Activated CD4-positive, alpha-beta T cell treated with anti-CD3 and anti-CD28 coated beads for 4 hours (primary cell): Measurements from ENCODE around the gene PARD6G.

Experiments
- DNase-seq, 2 donors: peaks; one replicate each; pipeline ENCODE4 v3.0.0-alpha.2; 2020

The PARD6G gene, protein sequence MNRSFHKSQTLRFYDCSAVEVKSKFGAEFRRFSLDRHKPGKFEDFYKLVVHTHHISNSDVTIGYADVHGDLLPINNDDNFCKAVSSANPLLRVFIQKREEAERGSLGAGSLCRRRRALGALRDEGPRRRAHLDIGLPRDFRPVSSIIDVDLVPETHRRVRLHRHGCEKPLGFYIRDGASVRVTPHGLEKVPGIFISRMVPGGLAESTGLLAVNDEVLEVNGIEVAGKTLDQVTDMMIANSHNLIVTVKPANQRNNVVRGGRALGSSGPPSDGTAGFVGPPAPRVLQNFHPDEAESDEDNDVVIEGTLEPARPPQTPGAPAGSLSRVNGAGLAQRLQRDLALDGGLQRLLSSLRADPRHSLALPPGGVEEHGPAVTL

DNA sequence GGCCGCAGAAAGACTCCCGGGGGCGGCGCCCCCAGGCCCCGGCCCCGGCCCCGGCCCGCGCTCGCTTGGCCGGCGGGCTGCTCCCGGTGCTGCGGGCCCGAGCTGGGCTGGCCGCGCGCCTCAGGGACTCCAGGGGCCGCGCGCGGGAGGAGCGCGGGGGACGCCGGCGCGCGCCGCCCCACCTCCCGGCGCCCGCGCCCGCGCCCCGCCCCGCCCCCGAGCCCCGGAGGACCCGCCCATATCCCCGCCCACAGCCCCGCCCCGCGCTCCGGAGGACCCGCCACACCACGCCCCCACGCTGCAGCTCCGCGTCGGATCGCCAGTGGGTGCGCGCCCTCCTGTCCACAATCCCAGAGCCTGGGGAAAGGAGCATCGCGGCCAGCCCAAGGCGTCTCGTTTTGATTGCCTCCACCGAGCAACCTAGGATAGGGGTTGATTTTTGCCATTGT is at the start of gene PARD6G:
Gene PARD6G, minus strand, starts transcription at position 122 of the 449 bp plus-strand sequence. CDS start 166 bp downstream, outside the sequence.
- DNase-seq: peak; percentile 45 to 62

DNA sequence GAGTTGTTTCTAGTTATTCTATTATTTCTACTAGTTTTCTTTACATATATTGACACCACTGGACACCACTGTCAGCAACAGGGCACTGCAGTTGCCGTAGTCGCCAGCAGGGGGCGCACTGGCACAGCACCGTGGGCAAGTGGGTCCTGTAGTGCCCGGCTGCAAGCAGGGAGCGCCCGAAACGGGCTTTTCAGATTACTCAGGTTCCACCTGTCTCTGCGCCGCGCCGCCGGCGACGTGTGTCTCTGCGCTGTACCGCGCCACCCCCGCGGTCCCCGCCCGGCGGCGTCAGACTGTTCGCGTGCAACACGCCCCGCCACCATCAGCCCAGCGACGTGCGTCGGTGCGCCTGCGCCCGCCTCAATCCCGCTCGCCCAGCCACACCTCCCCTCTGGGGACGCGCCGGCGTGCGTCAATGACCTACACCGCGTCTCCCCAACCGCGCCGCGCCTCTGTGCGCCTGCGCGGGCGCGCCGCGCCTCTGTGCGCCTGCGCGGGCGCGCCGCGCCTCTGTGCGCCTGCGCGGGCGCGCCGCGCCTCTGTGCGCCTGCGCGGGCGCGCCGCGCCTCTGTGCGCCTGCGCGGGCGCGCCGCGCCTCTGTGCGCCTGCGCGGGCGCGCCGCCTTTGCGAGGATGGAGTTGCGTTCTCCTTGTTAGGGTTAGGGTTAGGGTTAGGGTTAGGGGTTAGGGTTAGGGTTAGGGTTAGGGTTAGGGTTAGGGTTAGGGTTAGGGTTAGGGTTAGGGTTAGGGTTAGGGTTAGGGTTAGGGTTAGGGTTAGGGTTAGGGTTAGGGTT is 15.1 kb upstream of the PARD6G start:
- DNase-seq: peak in 1 of 2 donors; percentile 10

DNA sequence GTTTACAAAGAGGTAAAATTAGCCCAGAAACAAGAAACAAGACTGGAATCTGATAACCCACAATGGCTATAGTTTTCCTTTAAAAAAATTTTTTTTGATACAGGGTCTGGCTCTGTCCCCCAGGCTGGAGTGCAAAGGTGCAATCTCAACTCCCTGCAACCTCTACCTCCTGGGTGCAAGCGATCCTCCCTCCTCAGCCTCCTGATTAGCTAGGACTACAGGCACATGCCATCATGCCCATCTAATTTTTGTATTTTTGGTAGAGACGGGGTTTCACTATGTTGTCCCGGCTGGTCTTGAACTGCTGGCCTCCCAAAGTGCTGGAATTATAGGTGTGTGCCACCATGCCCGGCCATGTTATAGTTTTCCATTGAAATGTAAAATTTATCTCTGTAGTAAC is 12.3 kb upstream of the PARD6G start:
- DNase-seq: no peak

DNA sequence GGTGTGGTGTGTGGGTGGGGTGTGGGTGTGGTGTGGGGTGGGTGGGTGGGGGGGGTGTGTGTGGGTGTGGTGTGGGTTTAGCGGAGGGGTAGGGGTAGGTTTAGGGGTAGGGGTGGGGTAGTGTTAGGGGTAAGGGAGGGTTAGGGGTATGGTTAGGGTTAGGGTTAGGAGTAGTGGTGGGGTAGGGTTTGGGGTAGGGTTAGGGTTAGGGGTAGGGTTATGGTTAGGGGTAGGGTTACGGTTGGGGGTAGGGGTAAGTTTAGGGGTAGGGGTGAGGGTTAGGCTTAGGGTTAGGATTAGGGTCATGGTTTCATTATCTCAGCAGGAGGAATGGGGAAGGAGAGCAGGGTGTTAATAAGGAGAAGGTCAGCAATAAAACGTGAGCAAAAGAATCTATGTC is 11.3 kb upstream of the PARD6G start:
- no peak for DNase-seq

DNA sequence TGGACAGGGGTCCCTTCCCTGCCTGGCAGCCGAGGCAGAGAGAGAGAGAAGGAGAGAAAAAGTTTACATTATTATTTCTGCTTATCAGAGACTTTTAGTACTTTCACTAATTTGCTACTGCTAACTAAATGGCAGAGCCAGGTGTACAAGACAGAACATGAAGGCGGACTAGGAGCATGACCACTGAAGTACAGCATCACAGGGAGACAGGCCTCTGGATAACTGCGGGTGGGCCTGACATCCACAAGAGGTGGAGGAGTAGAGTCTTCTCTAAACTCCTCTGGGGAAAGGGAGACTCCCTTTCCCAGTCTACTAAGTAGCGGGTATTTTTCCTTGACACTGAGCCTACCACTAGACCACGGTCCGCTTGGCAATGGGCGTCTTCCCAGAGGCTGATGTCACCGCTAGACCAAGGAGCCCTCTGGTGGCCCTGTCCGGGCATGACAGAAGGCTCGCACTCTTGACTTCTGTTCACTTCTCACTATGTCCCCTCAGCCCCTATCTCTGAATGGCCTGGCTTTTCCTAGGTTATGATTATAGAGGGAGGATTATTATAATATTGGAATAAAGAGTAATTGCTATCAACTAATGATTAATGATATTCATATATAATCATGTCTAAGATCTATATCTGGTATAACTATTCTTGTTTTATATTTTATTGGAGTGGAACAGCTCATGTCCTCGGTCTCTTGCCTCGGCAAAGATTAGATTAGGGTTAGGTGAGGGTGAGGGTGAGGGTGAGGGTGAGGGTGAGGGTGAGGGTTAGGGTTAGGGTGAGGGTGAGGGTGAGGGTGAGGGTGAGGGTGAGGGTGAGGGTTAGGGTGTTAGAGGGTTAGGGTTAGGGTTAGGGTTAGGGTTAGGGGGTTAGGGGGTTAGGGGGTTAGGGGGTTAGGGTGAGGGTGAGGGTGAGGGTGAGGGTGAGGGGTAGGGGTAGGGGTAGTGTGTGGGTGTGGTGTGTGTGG is 10.5 kb upstream of the PARD6G start:
- peak in 1 of 2 donors; percentile 46 for DNase-seq

DNA sequence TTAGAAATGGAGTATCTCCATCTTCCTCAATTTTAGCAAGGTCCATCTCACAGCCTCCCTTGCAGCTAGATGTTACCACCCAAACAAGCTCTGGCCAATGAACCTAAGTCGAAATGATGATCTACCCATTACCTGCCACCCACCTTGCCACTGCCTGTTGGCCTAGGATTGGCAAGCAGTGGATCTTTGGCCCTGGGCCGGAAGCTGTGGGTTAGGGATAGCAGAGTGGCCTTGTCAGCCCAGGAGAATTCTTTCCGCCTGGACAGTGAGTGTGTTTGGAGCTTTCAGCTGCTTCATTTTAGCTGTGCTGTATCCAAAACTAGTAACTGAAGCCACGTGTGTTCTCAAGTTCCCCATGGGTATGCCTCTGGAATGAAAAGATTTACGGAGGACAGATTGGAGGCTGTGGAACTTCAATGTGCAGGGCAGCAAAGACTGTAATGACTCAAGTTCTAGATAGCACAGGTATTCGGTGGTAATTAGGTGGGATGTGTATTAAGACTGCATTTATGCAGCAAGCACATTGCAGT is 7.7 kb upstream of the PARD6G start:
- DNase-seq: no peak

DNA sequence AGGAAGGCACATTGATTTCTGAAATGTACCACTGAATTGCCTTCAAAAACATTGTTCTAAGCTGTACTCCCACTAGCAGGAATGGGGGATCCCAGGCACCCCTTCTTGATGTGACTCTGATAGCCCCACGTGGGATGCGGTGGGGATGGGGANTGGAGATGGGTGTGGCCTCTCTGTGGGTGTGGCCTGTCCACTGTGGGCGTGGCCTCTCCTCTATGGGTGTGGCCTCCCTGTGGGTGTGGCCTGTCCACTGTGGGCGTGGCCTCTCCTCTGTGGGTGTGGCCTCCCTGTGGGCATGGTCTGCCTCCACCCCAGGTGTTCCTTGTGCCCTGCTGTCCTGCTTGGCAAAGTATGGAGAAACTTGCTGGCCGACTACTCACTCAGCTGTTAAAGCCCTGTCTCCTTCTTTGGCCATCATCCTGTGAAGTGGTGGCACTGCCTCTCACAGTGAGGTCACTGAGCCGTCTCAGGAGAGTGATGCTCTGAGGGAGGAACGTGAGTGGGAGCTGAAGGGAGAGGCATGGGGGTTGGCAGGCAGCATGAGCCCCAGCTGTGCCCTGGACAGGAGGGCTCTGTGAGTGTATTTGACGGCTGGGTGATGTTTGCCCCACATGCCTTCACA is 6.7 kb upstream of the PARD6G start:
- peak in 1 of 2 donors; percentile 11 for DNase-seq

DNA sequence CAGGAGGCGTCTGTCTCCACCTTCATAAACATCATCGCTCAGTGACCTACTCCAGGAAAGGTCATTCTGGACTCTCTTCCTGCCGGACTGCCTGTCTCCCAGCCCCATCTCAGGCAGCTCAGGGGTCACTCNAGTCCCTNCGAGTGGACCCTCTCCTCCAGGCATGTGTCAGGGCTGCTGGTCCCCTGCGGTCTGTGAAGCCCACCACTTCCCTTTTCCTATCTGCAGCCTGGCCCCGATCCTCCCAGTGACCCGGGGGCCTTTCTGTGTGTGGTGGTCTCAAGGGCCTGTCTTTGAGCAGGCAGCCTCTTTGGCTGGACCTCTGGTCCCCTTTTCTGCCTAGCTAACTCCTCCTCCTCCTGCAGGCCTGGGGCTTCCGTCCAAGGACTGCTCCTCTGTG is 5.9 kb upstream of the PARD6G start:
- DNase-seq: no peak

DNA sequence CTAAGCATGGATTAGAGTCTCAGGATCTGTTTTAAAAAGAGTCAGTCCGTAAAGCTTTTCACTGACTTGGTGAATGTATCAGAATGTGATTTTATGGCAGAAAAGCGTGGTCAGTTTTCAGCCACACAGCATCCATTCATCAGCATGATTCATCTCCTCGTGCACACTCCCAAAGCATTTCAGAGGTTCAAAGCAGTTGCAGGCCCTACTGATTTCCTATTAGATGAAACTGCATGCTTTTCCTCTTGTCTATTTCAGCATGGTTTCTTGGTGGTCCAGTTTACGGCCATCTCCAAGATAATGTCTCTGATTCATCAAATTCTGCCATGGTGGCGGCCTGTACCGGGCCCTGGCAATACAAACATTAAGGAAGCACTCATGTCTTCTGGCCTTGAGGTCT is 4.8 kb upstream of the PARD6G start:
- no peak for DNase-seq

DNA sequence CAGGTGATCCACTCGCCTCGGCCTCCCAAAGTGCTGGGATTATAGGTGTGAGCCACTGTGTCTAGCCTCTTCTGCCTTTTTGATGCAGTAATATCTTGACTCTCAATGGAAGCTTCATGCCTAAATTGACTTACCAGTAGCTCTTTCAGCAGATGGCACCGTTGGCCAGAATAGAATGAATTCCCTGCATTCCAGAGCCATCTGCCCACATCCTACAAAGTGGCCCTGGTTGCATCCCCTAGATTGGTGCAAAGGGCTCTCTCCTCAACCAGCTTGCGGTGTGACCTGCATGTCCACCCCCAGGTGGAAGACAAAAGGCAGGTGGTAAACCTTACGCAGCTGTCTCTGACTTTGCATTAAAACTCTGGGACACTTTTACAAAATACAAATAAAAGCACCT is 4.4 kb upstream of the PARD6G start:
- no peak for DNase-seq

DNA sequence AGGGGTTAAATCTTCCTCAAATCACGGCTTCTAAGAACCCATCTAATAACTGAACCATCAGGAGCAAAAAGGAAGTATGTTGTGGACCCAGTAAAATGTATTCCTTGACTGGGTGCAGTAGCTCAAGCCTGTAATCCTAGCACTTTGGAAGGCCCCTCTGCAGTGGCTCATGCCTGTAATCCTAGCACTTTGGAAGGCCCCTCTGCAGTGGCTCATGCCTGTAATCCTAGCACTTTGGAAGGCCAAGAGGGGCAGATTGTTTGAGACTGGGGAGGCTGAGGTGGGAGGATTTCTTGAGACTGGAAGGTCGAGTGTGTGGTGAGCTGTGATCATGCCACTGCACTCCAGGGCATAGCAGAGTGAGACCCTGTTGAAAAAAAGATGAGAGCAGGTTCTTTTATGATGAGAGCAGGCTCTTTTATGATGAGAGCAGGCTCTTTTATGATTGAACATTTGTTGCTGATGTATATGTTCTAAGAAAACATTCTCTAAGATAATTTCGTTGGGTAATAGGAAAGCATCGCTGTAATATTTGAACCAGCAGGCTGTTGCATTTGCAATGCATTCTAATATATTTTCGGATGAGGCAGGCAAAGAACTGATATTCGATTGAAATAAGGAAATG is 3.5 kb upstream of the PARD6G start:
- no peak for DNase-seq

DNA sequence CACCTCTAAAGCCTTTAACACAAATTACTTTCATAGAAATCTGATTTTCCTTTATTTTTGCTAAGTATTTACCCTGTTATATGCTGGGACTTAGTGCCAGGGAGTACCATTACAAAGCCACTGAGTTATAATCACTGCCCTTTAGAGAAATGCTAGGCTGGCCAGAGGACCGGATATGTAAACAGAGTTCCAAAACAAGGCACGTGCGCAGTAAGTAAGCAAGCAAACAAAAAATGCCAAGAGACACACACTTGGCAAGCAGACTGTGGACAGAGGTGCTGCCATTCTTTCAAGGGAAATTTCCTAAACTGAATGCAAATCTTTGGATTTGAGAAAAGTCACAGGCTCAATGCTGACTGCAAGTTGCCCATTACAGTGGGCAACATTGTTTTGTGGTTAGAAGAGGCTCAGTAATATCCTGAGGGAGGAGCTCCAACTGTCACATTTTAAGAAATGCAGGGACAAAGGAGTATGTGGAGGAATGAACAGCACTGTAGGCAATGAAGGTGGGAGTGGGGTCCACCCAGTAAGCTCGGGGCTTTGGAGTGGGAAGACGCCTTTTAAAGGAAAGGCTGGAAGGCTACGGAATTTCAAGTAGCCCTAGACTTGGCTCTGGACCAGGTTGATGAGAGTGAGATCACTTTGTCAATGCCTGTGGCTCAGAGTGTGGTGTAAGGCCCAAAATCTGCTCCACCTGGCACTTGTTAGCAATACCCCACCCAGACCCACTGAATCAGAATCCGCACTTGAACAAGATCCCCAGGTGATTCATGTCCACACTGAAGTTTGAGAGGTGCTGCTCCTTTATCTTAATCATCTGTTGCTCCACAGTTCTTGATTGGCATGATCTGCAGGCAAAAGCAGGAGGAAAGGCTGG is 2.1 kb upstream of the PARD6G start:
- no peak for DNase-seq

DNA sequence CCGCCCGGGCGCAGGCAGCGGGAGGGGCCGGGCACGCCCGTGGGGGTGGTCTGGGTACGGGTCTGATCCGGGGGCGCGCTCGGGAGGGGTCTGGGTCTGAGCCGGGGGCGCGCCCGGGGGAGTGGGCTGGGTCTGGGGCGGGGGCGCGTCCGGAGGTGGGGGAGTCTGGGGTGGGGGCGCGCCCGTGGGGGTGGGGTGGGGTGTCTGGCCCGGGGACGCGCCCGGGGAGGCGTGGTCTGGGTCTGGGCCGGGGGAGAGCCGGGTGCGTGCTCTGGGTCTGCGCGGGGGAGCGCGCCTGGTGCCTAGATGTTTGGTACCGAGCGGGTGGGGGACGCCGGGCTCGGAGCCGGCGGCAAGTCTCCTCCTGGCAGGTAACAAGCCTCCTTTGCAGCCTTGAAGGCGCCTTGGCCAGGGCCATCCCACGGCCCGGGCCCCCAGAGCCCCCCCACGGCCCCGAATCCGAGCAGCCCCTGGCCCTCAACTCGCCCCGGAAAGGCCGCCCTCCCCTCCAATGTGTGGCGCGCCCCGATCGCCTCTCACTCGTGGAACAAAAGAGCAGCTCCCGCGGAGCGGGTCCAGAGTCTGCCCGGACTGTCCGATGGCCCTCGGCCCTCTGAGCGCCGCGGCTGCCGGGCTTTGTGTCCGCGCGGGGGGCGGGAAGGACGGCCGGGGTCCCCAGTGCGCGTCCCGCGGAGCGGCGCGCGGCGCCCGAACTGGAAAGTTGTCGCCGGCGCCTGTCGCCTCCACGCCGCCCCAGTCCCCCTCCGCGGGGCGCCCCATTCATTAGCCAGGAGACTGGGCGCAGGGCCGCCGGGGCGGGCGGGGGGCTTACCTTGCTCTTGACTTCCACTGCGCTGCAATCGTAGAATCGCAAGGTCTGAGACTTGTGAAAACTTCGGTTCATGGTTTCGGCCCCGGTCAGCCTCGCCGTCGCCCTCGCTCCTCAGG is 595 bp downstream of the PARD6G start:
- DNase-seq: no peak

DNA sequence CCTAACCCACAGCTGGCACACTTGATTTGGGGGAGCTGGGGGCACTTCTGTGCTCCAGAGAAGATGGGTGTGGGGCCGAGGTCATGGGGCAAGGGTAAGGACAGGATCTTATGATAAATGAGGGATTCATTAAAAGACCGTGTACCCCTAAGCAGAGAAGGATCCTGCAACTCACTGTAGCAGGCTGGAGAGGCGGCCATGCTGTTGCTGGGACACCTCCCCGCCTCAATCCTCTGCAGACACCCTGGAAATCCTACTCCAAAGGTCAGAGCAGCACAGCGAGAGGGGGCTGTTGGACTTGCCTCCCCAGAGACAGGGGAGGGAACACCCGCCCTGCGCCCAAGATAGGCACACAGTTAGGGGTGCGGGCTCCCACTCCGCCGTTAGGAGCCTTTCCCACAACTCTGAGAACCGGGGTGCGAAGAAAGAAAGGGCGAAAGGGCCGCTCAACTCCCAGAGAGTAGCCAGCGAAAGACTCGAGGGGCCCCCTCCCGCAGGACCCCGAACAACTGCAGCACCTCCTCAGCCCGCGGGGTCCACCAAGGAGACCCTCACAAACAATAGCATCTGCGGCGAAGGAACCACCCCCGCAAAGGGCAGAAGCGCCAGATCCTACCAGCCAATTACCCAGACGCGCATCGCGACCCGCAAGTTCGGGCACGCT is 1.4 kb downstream of the PARD6G start:
- DNase-seq: no peak

DNA sequence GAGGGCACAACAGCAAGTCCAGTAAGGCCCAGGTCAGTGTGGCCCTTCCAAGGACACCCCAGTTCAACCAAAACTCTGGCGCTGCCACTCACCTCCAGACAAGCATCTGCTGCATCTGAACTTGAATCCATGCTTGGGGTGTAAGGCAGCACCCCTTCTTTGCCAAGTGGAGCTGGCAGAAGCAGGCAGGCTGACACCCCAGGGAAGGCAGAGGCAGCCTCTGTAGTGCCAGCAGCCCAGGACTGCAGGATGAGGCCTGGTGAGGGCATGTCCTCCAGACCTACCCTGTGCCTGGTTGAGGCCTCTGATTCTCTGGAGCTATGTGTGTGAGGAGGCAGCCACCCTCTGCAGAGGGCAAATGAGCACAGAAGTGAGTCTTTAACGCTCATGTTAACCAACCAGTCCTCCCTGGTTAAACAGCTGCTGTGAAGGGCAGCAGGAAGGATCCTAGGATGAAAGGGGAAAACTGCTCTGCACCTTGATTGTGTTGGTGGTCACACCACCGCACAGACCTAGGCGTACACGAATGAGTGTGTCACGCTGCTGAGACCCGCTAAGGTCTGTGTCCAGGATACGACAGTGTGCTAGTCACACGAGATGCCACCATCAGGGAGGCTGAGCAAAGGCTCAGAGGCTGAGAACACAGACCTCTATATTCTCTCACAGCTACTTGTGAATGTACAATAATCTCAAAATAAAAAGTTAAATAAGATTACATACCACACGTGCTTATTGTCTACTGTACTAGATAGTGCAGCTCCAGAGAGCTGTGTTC is 2.2 kb downstream of the PARD6G start:
- no peak for DNase-seq

DNA sequence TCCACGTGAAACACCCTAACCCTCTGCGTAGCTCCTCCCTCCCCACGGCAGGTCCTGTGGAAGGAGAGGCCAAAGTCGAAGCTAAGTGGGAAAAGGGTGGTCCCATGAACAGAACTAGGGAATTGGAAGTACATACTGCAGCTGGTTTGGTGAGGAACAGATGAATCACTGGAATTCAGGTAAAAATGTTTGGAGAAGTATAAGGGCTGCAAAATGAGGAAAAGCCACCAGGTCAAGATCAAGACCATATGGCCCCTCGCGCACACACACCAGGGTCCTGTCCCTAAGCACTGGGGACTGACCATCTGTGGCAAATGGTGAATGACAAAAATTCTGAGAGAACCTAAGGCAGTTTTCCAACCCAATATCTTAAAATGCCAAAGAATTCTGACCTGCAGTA is 3.1 kb downstream of the PARD6G start:
- DNase-seq: no peak

DNA sequence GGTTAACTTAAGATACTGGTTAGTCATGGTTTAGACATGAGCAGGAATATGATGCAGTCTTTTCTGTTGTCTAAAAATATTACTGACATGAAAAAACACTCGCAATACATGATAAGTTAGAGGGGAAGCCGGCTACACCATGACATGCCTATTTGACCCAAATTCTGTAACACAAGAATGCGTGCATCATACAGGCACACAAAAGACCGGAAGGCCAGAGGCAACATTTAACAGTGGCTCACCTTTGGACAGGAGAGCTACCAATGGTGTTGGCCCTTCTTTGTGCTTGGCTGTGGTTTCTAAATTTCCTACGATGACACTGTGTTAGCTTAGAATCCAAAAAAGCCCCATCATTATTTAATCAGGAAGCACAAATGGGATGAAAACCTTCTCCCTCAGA is 4.1 kb downstream of the PARD6G start:
- DNase-seq: no peak
